GM19025 (cell line): ENCODE measurements around the gene LCN12.

Source experiments
- ATAC-seq: cut with Tn5 transposase; IDR thresholded peaks from one replicate; pipeline ENCODE4 v1.9.1; 2021; ENCODE audit warnings: mild to moderate bottlenecking, low read depth, moderate library complexity; ENCODE audit not compliant: unreplicated experiment

Gene LCN12

DNA sequence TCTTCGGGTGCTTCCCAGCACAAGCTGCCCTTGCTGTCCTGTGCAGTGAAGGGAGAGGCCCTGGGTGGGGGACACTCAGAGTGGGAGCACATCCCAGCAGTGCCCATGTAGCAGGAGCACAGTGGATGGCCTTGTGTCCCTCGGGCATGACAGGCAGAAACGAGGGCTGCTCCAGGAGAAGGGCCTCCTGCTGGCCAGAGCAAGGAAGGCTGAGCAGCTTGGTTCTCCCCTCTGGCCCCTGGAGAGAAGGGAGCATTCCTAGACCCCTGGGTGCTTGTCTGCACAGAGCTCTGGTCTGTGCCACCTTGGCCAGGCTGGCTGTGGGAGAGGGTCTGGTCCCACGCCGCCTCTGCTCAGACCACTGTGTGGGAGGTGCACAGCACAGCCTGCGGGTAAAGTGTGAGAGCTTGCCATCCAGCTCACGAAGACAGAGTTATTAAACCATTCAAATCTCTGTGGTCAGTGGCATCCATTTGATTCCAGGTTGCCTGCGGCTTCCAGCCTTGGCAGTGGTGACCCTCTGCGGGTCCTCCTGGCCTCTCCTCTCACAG, 25.8 kb upstream of the LCN12 start:
- ATAC-seq = no peak

DNA sequence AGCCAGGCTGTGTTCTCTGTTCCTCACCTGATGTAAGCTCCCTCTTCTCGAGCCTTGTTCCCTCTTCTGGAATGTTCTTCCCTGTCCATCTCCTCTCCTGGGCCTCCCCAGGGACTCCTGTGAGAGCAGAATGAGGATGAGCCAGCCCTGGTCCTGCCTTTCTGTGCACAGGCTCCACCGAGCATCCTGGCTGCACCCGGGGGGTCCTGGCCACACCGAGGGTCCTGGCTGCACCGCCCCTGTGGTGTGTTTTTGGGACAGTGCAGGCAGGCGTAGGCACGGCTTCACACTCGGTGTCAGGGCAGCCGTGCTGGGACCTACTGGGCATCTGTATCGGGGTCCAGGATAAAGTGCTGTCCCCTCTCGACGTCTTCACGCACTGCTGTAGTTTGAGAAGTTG, 25.3 kb upstream of the LCN12 start:
- ATAC-seq = no peak

DNA sequence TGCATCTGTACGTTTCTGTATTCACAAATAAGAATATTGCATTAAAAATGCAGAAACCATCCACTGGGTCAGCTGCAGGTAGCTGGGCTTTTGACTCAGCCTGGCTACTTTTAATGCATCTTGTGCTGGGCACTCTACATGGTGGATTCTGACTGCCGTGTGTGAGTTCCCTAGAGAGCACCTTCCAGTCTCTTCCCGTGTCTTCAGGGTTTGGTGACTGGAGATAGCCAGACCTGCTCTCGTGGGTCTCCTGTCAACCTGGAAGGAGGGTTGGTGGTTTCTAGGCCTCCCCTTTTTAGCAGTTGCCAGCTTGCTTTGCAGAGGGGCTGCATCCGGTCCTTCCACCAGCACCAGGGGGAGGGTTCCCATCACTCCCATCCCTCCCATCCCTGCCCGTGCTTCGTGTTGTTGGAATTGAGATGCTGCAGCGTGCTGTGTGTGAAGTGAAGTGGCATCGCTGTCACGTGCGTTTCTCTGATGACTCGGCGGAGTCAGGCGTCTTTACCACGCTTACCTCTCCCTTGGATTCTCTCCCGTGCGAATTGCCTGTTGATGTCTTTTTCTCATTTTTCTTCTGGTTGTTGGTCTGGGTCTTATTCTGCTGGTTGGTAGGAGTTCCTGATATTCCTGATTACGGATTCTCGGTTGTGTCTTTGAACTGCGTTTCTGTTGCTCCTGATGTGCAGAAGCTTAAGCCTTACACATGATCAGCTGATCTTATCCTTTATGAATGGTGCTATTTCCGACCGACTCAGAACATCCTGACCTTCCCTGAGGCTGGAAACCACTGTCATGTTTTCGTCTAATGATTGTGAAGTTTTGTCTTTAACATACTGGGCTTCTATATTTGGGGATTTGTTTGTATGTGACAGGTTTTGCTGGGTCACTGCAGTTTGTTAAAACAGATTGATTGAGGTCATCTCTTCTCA, 24.5 kb upstream of the LCN12 start:
- ATAC-seq = no peak

DNA sequence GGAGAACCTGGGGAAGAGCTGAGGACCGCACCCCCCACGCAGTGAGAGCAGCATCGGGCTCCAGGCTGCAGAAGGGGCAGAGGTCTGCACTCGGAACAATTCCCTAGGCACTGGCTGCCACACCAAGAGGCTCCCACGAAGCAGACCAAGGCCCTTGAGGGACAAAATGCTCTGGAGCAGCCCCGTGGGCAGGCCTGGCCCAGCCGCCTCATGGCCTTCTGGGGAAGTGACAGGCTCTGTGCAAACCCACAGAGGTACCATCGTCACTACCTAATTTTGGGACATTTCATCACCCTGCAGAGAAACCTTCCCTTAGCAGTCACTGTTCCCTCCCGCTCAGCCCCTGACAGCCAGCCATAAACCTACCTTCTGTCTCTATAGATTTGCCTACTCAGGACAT, 23.5 kb upstream of the LCN12 start:
- ATAC-seq = no peak

DNA sequence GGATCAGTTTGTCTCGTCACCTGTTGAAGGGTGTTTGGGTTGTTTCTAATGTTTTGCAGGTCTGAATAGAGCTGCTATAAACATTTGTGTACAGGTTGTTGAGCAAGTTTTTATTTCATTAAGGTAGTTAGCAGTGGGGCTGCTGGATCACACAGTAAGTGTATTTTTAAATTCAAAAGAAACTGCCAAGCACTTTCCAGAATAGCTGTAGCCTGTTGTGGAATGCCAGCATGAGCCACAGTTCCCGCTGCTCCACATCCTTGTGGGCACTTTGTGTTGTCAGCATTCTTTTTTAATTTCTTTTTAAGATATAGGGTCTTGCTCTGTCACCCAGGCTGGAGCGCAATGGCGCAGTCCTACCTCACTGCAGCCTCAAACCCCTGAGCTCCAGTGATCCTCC, 22.1 kb upstream of the LCN12 start:
- ATAC-seq = no peak

DNA sequence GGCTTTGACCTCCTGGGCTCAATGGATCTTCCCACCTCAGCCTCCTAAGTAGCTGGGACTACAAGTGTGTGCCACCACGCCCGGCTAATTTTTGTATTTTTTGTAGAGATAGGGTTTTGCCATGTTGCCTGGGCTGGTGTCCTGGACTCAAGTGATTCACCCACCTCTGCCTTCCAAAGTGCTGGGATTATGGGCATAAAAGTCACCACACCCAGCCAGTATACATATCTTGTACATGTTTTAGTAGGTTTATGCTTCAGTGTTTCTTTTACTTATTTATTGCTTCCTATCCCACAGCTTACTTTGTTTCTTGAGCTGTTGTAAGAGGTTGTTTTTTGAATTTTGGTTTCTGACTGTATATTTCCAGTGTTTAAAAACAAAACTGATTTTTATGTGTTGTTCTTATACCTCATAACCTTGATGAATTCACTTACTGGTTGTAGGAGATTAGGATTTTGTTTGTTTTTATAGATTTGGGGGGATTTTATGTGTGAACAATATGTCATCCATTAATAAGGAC, 20.4 kb upstream of the LCN12 start:
- ATAC-seq = no peak

DNA sequence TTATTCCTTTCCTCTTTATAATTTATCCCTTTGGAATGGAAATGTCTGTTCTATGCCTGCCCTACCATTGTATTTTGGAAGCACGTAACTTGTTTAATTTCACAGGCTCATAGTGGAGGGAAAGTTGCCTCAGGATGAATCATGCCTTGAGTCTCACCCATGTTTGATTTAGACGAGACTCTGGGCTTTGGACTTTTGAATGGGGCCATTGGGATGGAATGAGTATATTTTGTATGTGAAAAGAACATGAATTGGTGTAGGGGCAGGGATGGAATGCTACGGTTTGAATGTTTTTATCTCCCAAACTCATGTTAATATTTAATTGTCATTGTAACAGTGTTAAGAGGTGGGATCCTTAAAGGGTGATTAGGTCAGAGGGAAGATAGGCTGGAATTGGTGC, 17.8 kb upstream of the LCN12 start:
- no peak for ATAC-seq

DNA sequence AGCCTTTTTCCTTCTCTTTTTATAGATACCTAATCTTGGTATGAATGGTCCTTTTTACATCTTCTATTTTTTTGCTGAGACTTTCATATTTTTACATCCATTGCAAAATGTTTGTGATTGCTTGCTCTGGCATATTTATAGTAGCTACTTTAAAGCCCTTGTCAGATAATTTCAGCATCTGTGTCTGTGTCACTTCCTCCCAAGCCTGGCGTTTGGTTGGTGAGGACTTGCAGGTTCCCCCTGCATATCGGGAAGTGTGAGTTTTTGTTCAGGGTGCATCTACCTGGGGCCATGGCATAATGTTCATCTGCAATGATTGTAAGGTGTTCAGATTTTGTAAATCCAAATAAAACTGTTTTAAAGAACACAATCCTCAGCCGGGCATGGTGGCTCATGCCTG, 16.4 kb upstream of the LCN12 start:
- ATAC-seq = no peak

DNA sequence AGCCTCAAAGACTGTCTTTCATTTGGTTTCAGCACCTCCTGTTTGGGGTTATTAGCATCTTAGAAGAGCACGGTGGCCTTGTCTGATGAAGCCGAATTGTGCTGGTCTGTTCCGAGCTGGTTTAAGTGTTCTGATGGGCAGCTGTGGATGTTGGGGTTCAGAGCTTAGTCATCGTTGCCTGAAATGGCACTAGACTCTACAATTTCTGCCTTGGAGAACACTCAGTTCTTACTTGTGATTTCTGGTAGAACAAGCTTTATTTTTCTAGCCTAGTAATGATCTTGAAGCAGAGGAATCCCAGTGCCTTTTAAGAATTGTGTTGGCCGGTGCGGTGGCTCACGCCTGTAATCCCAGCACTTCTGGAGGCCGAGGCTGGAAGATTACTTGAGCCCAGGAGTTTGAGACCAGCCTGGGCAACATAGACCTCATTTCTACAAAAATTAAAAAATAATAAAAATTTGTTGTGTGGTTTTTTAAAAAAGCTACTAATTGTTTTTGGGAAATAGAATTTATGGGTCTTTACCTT, 15.4 kb upstream of the LCN12 start:
- ATAC-seq = no peak

DNA sequence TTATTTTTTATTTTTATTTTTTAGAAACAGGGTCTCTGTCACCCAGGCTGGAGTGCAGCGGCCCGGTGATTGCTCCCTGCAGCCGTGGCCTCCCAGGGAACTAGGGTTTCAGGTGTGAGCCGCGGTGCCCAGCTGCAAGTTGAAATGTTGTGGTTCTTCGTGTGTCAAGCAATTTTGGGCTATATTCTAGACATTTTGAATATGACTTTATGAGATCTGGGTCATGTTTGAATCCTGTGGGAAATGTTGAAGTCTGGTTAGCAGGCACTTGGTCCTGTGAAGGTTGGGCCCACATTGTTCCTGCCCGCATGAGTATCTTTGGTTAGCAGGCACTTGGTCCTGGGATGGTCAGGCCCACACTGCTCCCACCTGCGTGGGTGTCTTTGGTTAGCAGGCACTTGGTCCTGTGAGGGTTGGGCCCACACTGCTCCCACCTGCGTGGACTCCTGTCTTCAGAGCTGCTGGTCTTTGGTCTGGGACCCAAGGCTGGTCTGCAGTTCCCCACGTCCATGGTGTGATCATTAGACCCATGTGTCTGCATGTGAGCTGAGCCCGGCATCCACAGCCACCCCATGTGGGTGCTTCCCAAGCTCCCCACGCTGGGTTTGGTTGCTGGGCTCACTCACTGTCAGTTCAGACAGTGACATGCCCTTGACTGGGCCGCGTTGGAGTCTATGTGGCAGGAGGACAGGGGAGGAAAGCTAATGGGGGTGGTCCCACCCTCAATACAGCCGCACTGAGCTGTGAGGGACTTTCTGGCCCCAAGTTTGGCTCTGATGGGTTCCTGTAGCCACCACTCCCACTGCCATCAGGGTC, 14.7 kb upstream of the LCN12 start:
- ATAC-seq = no peak

DNA sequence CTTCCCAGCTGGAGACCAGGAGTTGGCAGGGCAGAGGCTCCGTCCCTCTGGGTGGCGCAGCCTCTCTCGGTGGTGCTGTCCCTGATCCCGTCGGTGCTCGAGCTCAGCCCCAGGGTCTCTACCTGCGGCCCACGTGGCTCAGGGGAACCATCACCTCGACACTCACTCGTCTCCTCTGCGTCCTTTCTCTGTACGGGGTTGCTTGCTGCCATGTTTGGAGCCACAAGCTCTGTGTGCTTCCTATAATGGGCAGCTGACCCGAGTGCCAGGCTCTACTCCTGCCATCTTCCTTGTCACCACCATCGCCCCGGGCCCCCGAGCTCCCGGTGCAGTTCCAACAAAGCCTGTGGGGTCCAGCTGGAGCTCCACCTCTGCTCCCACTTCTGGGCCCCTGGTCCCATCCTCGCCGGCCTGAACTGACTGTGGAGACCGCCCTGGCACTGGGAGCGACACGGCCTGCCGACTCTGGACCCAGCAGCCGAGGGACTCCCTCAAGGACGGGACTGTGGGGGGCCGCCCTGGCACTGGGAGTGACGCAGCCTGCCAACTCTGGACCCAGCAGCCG, 12.6 kb upstream of the LCN12 start:
- no peak for ATAC-seq

DNA sequence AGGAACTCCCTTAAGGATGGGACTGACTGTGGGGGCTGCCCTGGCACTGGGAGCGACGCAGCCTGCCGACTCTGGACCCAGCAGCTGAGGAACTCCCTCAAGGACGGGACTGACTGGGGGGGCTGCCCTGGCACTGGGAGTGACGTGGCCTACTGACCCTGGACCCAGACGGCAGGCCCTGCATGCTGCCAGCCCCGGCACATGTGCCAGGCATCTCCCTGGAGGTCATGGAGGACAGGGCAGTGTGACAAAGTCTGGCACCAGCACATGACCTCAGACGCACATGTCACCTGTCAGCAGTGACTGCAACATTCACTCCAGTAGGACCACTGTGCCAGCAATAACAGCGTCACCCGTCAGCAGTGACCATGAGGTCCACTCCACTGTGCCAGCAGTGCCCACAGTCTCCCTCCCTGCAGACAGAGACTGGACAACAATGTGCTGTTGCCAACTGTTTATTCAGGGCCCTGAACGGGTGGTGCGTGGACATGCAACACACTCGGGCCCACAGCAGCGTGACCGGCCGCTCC, 12.0 kb upstream of the LCN12 start:
- ATAC-seq = no peak

DNA sequence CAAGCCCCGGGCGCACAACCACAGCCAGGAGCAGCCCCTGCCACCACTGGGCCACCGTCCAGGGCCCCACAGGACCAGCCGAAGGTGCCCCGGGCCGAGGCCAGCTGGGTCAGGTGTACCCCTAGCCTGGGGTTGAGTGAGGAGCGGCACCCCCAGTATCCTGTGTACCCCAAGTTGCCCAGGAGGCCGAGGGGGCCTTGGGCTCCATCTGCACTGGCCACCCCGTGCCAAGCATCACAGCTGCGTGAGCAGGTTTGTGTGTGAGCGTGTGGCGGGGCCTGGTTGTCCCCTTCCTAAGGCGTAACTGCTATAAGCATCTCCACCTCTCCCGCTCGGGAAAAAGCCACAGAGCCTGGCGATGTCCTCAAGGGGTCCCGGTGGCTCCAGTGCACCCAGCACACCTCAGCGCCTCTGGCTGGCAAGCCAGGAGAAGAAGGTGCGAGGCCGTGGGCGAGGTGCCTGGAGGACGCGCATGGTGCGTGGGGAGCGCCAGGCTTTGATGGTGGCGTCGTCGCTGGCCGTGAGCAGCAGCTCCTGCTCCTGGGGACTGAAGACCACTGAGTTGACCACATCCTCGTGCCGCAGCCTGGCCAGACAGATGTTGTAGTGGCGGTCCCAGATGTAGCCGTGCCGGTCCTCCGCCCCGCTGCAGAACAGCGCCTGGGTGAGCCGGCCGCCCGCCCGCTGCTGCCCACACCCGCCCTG, 11.4 kb upstream of the LCN12 start:
- ATAC-seq = no peak

DNA sequence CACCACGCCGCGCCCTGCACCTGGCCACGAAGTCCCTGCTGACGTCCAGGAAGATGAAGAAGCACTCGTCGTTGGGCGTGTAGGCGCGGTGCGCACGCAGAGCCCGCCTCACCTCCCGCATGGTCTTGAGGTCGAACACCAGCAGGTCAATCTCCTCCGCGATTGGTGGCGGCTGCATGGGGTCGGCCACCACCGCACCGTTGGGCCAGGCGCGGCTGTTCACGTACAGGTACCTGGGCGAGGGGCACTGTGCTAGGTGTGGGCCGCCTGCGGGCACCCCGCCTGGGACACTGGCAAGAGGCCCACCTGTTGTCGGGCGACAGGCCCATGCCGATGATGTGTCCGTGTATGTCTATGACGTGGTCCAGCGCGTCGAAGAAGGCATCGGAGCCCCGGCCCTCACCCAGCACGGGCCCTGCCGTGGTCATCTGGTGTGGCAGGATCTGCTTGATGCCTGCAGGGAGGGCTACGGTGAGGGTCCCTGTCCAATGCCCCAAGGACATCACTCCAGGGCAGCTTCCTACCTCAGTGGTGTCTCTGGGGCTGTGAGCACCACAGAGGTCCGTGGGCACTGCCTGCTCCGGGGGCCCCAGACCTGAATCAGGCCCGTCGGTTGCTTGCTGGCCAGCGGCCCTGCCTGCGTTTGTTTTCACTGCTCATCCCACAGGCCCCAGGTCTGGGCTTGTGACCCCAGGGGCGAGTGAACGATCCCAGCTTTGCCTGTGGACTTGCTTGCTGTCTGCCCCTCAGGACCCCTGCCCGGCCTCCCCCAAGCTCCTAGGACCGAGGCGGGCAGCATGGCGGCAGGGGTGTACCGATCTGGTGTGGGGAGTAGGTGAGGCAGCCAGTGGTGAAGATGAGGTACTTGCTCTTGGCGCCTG, 10.6 kb upstream of the LCN12 start:
- no peak for ATAC-seq

DNA sequence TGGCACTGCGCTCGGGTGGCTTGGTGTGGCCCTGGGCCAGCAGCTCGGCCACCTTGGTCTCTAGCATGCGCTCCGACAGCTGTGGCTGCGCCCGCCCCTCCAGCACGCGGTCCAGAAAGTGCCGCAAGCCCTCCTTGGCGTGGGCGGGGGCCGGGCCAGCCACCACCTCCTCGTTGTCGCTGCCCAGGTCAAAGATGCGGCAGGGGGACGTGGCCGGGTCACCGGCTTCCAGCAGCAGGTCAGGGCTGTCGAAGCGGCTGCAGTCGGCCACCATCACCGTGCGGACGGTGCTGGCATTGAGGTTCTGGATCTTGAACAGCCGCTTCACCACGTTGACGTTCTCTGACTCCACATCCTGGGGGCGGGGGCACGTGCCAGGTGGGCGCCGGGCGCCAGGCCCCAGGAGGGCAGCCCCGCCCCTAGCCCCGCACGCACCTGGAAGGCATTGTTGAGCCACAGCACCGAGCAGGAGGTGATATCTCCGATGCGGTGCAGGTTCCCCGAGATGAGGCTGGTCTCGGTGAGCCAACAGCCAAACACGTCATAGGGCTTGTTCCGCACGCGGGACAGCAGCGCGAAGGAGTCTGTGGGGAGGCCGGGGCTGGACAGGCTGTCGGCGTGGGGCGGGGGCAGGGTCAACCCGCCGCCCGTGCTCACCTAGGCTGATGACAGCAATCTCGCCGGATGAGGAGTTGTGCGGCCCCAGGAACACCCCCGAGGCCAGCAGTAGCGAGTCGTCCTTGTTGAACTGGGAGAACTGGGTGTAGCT, 9.8 kb upstream of the LCN12 start:
- no peak for ATAC-seq

DNA sequence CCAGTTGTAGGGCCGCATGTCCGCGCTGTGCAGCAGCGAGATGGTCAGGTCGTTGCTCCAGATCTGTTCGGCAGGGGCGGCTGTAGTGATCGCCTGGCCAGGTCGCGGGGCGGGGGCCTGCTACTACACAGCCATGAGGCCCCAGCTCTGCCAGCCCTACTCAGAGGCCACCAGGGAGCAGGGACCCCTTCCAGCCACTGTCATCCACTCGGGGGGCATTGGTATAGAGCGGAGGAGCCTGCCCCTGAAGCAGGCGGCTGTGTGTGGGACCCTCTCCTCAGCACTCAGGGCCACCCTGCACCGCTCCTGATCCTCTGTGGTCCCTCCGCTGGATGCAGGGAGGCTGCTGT, 9.2 kb upstream of the LCN12 start:
- no peak for ATAC-seq

DNA sequence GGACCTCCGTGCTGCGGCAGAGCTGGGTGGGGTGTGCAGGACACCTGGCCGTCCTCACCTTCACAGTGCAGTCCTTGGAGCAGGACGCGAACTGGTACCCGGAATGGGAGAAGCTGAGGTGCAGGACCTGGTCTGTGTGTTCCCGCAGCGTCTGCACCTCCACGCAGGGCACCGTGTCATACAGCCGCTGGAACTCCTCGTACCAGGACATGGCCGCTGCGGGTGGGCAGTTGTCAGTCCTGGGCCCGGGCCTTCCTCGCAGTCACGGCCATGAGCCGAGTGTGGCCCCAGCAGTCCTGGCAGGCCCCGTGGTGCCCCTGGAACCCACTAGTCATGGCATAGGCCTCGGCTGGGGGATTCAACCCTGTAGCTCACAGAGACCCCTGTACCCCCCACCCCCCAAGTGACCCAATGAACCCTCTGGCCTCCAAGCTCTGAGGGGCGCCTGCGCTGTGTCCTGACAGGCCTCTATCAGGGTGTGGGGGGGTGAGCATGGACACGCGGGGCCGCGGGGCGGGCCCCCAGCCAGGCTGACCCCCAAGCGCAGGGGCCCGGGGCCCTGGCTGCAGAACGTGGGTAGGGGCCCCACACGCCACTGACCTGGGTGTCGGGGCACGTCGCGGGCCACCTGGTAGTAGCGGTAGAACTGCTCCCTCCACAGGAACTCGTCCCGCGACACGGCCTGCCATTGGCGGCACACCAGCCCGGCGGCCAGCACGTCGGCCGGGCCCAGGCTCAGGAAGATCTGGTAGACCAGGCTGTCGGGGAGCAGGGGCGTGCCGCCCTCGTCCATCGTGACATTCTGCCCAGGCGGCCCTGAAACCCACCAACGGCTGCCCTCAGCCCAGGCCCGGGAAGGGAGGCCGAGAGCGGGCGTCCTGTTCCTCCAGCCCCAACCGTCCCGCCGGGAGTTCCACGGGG, 8.5 kb upstream of the LCN12 start:
- peak; percentile 6 for ATAC-seq
